Hematopoietic multipotent progenitor cell treated with erythropoietin and hydrocortisone succinate and interleukin-3 and kit ligand, for 8 days (in vitro differentiated cells): ENCODE measurements around the gene TMEM255A.

ENCODE experiments used
- DNase-seq: peaks from one replicate; pipeline ENCODE4 v3.0.0-alpha.2; 2015

The TMEM255A gene

DNA sequence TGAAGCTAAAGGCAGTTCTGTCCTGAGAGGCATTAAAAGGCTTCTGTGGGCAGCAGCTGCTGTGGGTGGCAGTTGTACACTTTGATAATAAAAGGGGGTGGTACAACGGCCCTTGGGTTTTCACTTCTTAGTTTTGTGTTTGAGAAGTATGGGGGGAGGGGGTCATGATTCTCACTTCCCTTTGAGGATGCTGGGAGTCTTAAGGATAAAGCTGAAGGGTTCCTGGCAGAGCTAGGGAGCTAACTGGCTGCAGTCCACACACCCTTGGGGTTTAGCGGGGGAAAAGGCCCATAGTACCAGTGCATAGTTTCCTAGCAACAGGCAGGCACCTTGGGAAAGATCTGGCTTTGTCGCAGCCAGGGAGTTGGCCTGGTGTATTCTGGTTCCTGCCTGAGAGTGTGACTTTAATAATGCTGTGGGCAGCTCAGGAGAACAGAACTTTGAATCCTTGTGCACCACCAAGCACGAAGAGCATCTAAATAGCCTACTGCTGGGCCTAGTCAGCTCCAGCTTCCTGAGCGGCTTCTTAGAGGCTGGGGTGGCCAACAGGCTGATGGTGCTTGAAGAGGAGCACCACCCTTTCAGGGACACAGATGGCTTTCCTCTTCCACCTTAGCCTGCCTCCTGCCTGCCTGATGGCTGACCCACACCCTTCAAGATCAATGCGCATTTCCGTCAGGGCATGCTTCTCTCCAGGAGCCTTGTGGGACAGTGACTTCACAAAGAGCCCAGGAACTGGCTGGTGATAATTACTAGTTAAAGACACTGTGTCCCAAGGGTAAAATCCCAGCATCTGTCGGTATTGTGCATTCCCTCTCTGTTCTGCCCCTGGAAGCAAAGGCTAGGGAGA lies 48.2 kb downstream of the TMEM255A start:
- DNase-seq: peak; percentile 30

- DNase-seq: no peak
These were observed 50.9 kb downstream of the TMEM255A start for GRCh38 chrX:120260369-120260768.

GRCh38 chrX:120253784-120254183 lies 57.5 kb downstream of the TMEM255A start:
- DNase-seq: no peak

- DNase-seq: peak; percentile 59
These were observed 59.7 kb downstream of the TMEM255A start for GRCh38 chrX:120251471-120252011.

GRCh38 chrX:120250522-120251271 lies 60.6 kb downstream of the TMEM255A start, which contains the start of gene ZBTB33:
Gene ZBTB33, plus strand, starts transcription at chrX:120250812. Its CDS starts 2,604 bp downstream, at chrX:120253416.
- DNase-seq: peak; percentile 93

GRCh38 chrX:120244735-120245498 lies 66.3 kb downstream of the TMEM255A start:
- DNase-seq: peak; percentile 85

- DNase-seq: peak; percentile 5
These were observed 66.9 kb downstream of the TMEM255A start for GRCh38 chrX:120244395-120244734.

DNA sequence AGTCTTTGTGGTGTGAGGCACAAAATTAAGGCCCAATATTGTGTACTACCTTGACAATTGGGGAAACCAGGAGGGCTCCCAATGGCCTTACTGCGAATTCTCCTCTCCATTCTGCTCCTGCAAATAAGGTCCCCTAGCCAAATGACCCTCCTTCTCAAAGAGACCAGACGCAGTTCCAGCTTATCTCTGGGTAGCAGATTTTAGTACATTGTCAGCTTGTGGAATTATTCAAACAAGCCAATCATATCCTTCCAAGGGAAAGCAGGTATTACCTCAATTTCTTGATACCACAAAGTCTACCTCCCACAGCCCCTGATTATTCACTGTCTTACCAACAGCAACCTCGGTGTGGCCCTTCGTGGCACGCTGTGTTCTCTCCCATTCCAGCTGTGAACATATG lies 68.4 kb downstream of the TMEM255A start:
- DNase-seq: peak; percentile 58

GRCh38 chrX:120238933-120239332 lies 72.3 kb downstream of the TMEM255A start:
- no peak for DNase-seq

DNA sequence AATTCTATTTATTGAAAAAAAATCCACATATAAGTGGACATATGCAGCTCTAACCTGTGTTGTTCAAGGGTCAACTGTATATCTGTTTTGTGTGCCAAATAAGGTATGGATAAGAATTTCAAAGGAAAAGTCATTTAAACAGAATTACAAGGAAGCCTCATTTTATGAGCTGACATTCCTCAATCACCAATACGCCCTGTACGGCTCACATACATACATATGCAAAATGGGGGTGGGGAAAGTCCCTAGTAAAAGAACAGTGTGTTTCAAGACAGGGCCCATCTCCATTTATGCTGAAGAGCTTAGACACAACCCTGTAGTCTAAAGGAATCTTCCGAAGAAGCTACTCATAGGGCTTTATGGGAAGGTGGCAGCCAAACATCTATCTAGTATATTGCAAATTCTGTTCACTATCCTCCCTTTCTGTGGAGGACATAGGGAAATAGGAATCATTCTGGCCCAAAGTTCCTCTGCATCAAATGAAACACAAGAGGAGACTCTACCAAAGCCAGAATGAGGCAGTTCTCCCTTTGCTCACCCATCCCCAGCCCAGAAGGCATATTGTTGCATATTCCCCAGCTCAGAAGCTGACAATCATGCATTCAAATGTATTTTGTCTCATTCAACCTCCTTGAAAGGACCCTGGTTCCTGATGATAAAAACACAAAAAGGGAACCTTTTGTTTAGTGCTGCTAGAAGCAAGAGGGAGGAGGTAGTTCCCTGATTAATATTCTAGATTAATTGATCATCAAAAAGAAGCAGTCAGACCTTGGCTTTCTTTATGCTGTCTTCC lies 74.4 kb downstream of the TMEM255A start:
- DNase-seq: no peak

DNA sequence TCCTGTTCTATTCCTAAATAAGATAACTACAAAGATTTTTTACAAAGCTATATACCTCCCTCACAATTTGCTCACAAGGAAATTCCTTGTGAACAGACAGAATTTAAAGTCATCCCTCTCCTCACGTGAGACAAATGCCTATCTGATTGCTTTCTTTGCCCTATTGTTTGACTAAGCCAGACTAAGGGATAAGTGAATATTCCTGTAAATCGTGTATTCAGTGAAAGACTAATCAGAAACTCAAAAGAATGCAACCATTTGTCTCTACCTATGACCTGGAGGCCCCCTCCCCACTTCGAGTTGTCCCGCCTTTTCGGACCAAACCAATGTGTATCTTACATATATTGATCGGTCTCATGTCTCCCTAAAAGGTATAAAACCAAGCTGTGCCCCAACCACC lies 76.0 kb downstream of the TMEM255A start:
- no peak for DNase-seq

- no peak for DNase-seq
These were observed 82.9 kb downstream of the TMEM255A start for GRCh38 chrX:120228187-120228908.

DNA sequence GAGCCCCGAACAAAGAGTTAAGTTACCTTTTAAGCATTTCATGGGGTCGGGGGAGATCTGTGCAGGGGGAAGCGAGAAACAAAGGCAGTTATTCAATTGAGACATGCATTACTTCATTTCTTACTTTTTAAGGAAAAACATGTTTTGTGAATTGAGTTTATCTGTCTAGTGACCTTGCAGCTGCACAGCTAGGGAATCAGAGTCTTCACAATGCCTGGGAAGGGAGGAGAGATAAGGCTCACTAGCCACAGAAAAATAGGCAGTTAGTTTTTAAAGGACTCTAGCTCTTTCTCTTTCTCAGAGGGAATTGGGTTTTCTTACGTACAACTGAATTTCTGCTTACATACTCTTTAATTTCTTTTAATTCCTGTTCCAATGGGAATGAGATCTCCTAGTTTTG lies 86.9 kb downstream of the TMEM255A start:
- DNase-seq: peak; percentile 56

- DNase-seq: no peak
These were observed 87.9 kb downstream of the TMEM255A start for GRCh38 chrX:120223374-120223773.

DNA sequence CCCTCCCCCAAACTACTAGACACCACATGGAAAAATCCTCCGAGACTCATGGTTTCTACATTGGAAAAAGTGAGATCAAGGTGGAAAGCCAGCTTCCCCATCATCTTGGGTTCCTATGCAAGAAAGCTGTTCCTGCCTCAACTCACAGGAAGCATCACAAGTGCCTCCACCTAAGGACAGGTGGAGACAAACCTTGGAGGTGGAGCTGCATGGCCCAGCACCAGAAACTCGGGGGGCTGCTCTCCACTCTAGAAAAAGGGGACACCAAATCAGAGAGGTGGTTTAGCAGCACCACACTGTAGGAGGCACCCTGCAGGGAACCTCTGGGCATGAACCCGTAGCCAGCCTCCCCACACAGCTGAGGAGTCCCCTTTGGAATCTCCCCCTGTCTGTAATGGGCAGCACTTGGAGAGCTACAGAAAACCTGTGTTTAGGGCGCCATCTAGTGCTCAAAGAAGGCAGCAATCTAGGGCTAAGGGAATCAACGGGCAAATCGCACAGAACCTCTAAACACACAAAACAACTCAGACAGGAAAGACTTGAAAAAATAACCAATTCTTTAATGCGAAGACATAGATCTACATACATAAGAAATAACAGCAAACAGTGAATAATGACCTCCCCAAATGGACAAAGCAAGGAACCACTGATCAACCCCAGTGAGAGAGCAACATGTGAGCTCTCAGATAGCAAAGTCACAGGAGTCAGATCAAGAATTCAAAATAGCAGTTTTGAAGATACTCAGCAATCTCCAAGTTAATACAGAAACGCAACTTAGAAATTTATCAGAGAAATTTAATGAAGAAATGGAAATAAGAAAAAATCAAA lies 97.6 kb downstream of the TMEM255A start:
- peak; percentile 66 for DNase-seq
